SU-DHL-6 (cell line): Measurements from ENCODE around the gene NRP2.

ENCODE experiments used
- H2AFZ ChIP-seq: fragments of 200-600 bp; sonication (generic); 2 replicates; pipeline ENCODE4 v1.6.1; 2014; ENCODE audit warnings: low read depth, mild to moderate bottlenecking, moderate library complexity, mixed read lengths, antibody characterized with exemption, low read length; ENCODE audit not compliant: severe bottlenecking
- H3F3A ChIP-seq: fragments of 200-600 bp; shearing (Covaris generic); 2 replicates; pipeline ENCODE4 v1.6.0; 2016; ENCODE audit warnings: antibody characterized with exemption, mild to moderate bottlenecking; ENCODE audit not compliant: insufficient read depth
- H3K27ac ChIP-seq: fragments of 200-600 bp; sonication (generic); 2 replicates; pipeline ENCODE4 v1.5.1; 2016; ENCODE audit warnings: low read depth, mild to moderate bottlenecking, low read length, moderate library complexity, mixed read lengths
- H3K27me3 ChIP-seq: fragments of 200-600 bp; sonication (generic), shearing (Covaris generic); 2 replicates; pipeline ENCODE4 v1.6.0; 2014; ENCODE audit warnings: mild to moderate bottlenecking, low read length
- H3K36me3 ChIP-seq: fragments of 200-600 bp; sonication (generic); 2 replicates; pipeline ENCODE4 v1.6.1; 2014; ENCODE audit warnings: mild to moderate bottlenecking, low read length, mixed read lengths
- H3K4me2 ChIP-seq: fragments of 300-600, 200-600 bp; shearing (Covaris generic), sonication (generic); 2 replicates; pipeline ENCODE4 v1.6.0; 2014; ENCODE audit warnings: low read length, low read depth, mild to moderate bottlenecking; ENCODE audit not compliant: poor library complexity, severe bottlenecking
- H3K4me3 ChIP-seq: fragments of 200-600 bp; sonication (generic); 2 replicates; pipeline ENCODE4 v1.5.1; 2014; ENCODE audit warnings: antibody characterized with exemption, low read length, mild to moderate bottlenecking, mixed read lengths; ENCODE audit not compliant: insufficient read depth, poor library complexity, severe bottlenecking
- H3K79me2 ChIP-seq: fragments of 200-600 bp; sonication (generic); 2 replicates; pipeline ENCODE4 v1.6.1; 2014; ENCODE audit warnings: mild to moderate bottlenecking, low read length, moderate library complexity; ENCODE audit not compliant: insufficient read depth
- H3K9ac ChIP-seq: fragments of 200-600 bp; sonication (generic); 2 replicates; pipeline ENCODE4 v1.7.0; 2014; ENCODE audit warnings: mild to moderate bottlenecking, low read length
- H3K9me2 ChIP-seq: fragments of 200-600 bp; sonication (generic); replicated peaks from 2 replicates; pipeline ENCODE4 v1.6.1; 2014; ENCODE audit warnings: low read length; ENCODE audit not compliant: insufficient read depth
- H3K9me3 ChIP-seq: fragments of 200-600 bp; sonication (generic); 2 replicates; pipeline ENCODE4 v1.6.1; 2014; ENCODE audit warnings: low read length, mixed read lengths; ENCODE audit not compliant: insufficient read depth
- H4K20me1 ChIP-seq: fragments of 200-600 bp; sonication (generic); 2 replicates; pipeline ENCODE4 v1.6.1; 2014; ENCODE audit warnings: low read depth, mild to moderate bottlenecking, antibody characterized with exemption, low read length, moderate library complexity, mixed read lengths
- EZH2phosphoT487 ChIP-seq: fragments of 200-600 bp; sonication (generic), shearing (Covaris generic); conservative IDR thresholded peaks from 2 replicates; pipeline ENCODE4 v1.6.1; 2018; ENCODE audit warnings: mild to moderate bottlenecking, antibody characterized with exemption, low read length, moderate library complexity, mixed read lengths
- TF ChIP-seq, protein P1 (sequence below): fragments of 200-600 bp; sonication (generic); IDR thresholded peaks from one replicate; pipeline ENCODE4 v1.5.1; 2017; ENCODE audit warnings: antibody characterized with exemption, mild to moderate bottlenecking, low read length, moderate library complexity; ENCODE audit not compliant: insufficient read depth, poor library complexity, severe bottlenecking

NRP2 gene

GRCh38 chr2:205725059-205725458 is 42.8 kb downstream of the NRP2 start:
- Histone ChIP-seq H3K36me3 (no peaks in the 10 kb centered on the region), H2AFZ (no peak overlapping the region), H4K20me1 (no peaks in the 10 kb centered on the region), H3K27me3 (no peaks in the 10 kb centered on the region), H3K27ac (no peak overlapping the region), H3K9ac (no peak overlapping the region), H3F3A (no peaks in the 10 kb centered on the region), H3K9me3 (no peaks in the 10 kb centered on the region), H3K4me2 (no peak overlapping the region), H3K4me3 (no peak overlapping the region), H3K79me2 (no peaks in the 10 kb centered on the region), H3K9me2 (no peaks in the 10 kb centered on the region)
- no peak for TF ChIP-seq EZH2phosphoT487
- TF ChIP-seq, protein P1, sequence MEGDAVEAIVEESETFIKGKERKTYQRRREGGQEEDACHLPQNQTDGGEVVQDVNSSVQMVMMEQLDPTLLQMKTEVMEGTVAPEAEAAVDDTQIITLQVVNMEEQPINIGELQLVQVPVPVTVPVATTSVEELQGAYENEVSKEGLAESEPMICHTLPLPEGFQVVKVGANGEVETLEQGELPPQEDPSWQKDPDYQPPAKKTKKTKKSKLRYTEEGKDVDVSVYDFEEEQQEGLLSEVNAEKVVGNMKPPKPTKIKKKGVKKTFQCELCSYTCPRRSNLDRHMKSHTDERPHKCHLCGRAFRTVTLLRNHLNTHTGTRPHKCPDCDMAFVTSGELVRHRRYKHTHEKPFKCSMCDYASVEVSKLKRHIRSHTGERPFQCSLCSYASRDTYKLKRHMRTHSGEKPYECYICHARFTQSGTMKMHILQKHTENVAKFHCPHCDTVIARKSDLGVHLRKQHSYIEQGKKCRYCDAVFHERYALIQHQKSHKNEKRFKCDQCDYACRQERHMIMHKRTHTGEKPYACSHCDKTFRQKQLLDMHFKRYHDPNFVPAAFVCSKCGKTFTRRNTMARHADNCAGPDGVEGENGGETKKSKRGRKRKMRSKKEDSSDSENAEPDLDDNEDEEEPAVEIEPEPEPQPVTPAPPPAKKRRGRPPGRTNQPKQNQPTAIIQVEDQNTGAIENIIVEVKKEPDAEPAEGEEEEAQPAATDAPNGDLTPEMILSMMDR: no peak

GRCh38 chr2:205726506-205726905 is 44.2 kb downstream of the NRP2 start:
- no peaks in the 10 kb centered on the region for H3K79me2 ChIP-seq
- H3K9me2 ChIP-seq: no peaks in the 10 kb centered on the region
- no peaks in the 10 kb centered on the region for H3K36me3 ChIP-seq
- H2AFZ ChIP-seq: no peak overlapping the region
- H4K20me1 ChIP-seq: no peaks in the 10 kb centered on the region
- H3K4me2 ChIP-seq: no peak overlapping the region
- H3K4me3 ChIP-seq: no peak overlapping the region
- no peaks in the 10 kb centered on the region for H3F3A ChIP-seq
- H3K9me3 ChIP-seq: no peaks in the 10 kb centered on the region
- TF ChIP-seq, protein P1: no peak
- no peak for TF ChIP-seq EZH2phosphoT487
- H3K9ac ChIP-seq: no peak overlapping the region
- H3K27me3 ChIP-seq: no peaks in the 10 kb centered on the region
- H3K27ac ChIP-seq: no peak overlapping the region

- H3F3A ChIP-seq: no peaks in the 10 kb centered on the region
- H3K9me2 ChIP-seq: no peaks in the 10 kb centered on the region
- no peak overlapping the region for H2AFZ ChIP-seq
- no peak overlapping the region for H3K4me2 ChIP-seq
- H3K9me3 ChIP-seq: no peaks in the 10 kb centered on the region
- no peak for TF ChIP-seq EZH2phosphoT487
- TF ChIP-seq, protein P1: no peak
- H3K27me3 ChIP-seq: no peaks in the 10 kb centered on the region
- H4K20me1 ChIP-seq: no peaks in the 10 kb centered on the region
- no peak overlapping the region for H3K4me3 ChIP-seq
- no peaks in the 10 kb centered on the region for H3K79me2 ChIP-seq
- H3K36me3 ChIP-seq: no peaks in the 10 kb centered on the region
- no peak overlapping the region for H3K9ac ChIP-seq
- H3K27ac ChIP-seq: no peak overlapping the region
These were observed 44.9 kb downstream of the NRP2 start for GRCh38 chr2:205727174-205727573.
